CD14-positive monocyte (primary cell): ENCODE data around the gene RHBG. TPM values are rescaled to one million over a fixed set of nuclear protein-coding genes. Genes with fewer than 3 reads are reported as not detected.

Experiments used
- DNase-seq, 3 donors: peaks; one replicate each; pipeline ENCODE4 v3.0.0-alpha.2; 2011 to 2022
- H2AFZ ChIP-seq: 2 replicates; pipeline ENCODE4 v1.6.0; 2012; ENCODE audit warnings: mild to moderate bottlenecking, low read depth, low read length, inconsistent platforms; ENCODE audit not compliant: insufficient read depth, poor library complexity, severe bottlenecking
- H3K27ac ChIP-seq, 2 donors: 1 replicate in 1 of 2; 2 replicates in 1 of 2; pipeline ENCODE4 v1.5.1; 2012 to 2013; ENCODE audit warnings: low read length in 2 of 2, control low read depth in 1 of 2, inconsistent platforms in 1 of 2, low read depth in 1 of 2, mild to moderate bottlenecking in 1 of 2
- H3K27me3 ChIP-seq, 2 donors: one replicate each; pipeline versions ENCODE4 v1.6.0 to v1.6.1; 2011 to 2013; ENCODE audit warnings: low read length in 2 of 2; ENCODE audit not compliant: control insufficient read depth in 2 of 2, insufficient read depth in 2 of 2
- H3K36me3 ChIP-seq, 2 donors: replicated peaks in 1 of 2; 1 replicate in 1 of 2; 2 replicates in 1 of 2; pipeline versions ENCODE4 v1.5.1 to v1.6.1; 2012 to 2013; ENCODE audit warnings: low read length in 2 of 2, control low read depth in 1 of 2, inconsistent platforms in 1 of 2, mild to moderate bottlenecking in 1 of 2; ENCODE audit not compliant: insufficient read depth in 2 of 2, control insufficient read depth in 1 of 2
- H3K4me1 ChIP-seq, 2 donors: 1 replicate in 1 of 2; 2 replicates in 1 of 2; pipeline versions ENCODE4 v1.5.1 to v1.6.1; 2012 to 2013; ENCODE audit warnings: low read length in 2 of 2, control low read depth in 1 of 2, inconsistent platforms in 1 of 2, mild to moderate bottlenecking in 1 of 2, moderate library complexity in 1 of 2; ENCODE audit not compliant: insufficient read depth in 2 of 2, control insufficient read depth in 1 of 2
- H3K4me2 ChIP-seq: replicated peaks from 2 replicates; pipeline ENCODE3; 2012; ENCODE audit warnings: low read length, moderate library complexity, mild to moderate bottlenecking; ENCODE audit not compliant: poor library complexity, severe bottlenecking; ENCODE audit errors: extremely low read depth
- H3K4me3 ChIP-seq, 3 experiments: fragments of 200-600 bp in 1 of 3; sonication (generic) in 1 of 3; replicated peaks in 1 of 3; 1 replicate in 2 of 3; 2 replicates in 1 of 3; pipeline ENCODE4 v1.5.1; 2011 to 2013; ENCODE audit warnings: low read length in 3 of 3, mild to moderate bottlenecking in 3 of 3, control low read depth in 2 of 3, low read depth in 2 of 3, inconsistent platforms in 1 of 3, moderate library complexity in 1 of 3
- H3K79me2 ChIP-seq: 2 replicates; pipeline ENCODE4 v1.6.0; 2012; ENCODE audit warnings: mild to moderate bottlenecking, control low read depth, inconsistent platforms, low read length, moderate library complexity; ENCODE audit not compliant: insufficient read depth
- H3K9ac ChIP-seq: 2 replicates; pipeline ENCODE4 v1.6.0; 2017; ENCODE audit warnings: low read length, mild to moderate bottlenecking; ENCODE audit not compliant: insufficient read depth, poor library complexity, severe bottlenecking
- H3K9me3 ChIP-seq, 2 donors: replicated peaks in 1 of 2; 1 replicate in 1 of 2; 2 replicates in 1 of 2; pipeline versions ENCODE4 v1.5.1 to v1.6.1; 2012 to 2013; ENCODE audit warnings: low read length in 2 of 2, control low read depth in 1 of 2; ENCODE audit not compliant: control insufficient read depth in 1 of 2, insufficient read depth in 1 of 2
- H4K20me1 ChIP-seq: 2 replicates; pipeline ENCODE4 v1.6.0; 2012; ENCODE audit warnings: mild to moderate bottlenecking, low read length, control low read depth, moderate library complexity; ENCODE audit not compliant: insufficient read depth
- H3K27ac Mint-ChIP-seq, 7 donors: one replicate each; pipeline ENCODE4 v1.8.0; 2020; ENCODE audit warnings: mild to moderate bottlenecking in 7 of 7, mixed read lengths in 7 of 7, moderate library complexity in 6 of 7, inconsistent platforms in 2 of 7
- H3K27me3 Mint-ChIP-seq, 3 donors: one replicate each; pipeline ENCODE4 v1.8.0; 2021 to 2022; ENCODE audit warnings: low read depth in 3 of 3, mild to moderate bottlenecking in 3 of 3, mixed read lengths in 3 of 3, moderate library complexity in 3 of 3, inconsistent platforms in 1 of 3
- H3K36me3 Mint-ChIP-seq, 2 donors: one replicate each; pipeline ENCODE4 v1.8.0; 2020; ENCODE audit warnings: mixed read lengths in 2 of 2, inconsistent platforms in 1 of 2, mild to moderate bottlenecking in 1 of 2
- H3K4me1 Mint-ChIP-seq: one replicate; pipeline ENCODE4 v1.8.0; 2020; ENCODE audit warnings: mild to moderate bottlenecking, mixed read lengths
- H3K4me3 Mint-ChIP-seq, 2 donors: one replicate each; pipeline ENCODE4 v1.8.0; 2020; ENCODE audit warnings: mild to moderate bottlenecking in 2 of 2, mixed read lengths in 2 of 2, moderate library complexity in 1 of 2
- H3K9me3 Mint-ChIP-seq, 7 donors: one replicate each; pipeline ENCODE4 v1.8.0; 2020 to 2022; ENCODE audit warnings: mixed read lengths in 7 of 7, mild to moderate bottlenecking in 6 of 7, moderate library complexity in 6 of 7, inconsistent platforms in 2 of 7
- CTCF ChIP-seq: fragments of 200-600 bp; IDR thresholded peaks from one replicate; pipeline ENCODE4 v1.8.0; 2022; ENCODE audit warnings: antibody characterized with exemption, mild to moderate bottlenecking
- WGBS: methylation state at CpG from one replicate; pipeline ENCODE4 v1.1.5; 2013; ENCODE audit warnings: missing lambda C conversion rate; ENCODE audit not compliant: insufficient coverage; 5-methylcytosine and 5-hydroxymethylcytosine counted together
- intact Hi-C, 2 donors: fragments of 100-400 bp; cut with micrococcal nuclease; formaldehyde crosslinking; loops; one replicate each; pipeline versions ENCODE4 v1.15.0 to v1.15.1; 2023
- polyA plus RNA-seq, 3 donors: library from polyadenylated mRNA; depleted of rRNA in 1 of 3; unstranded in 2 of 3; stranded (reverse) in 1 of 3; fragments of 300-500 nt in 2 of 3; fragments of >200 nt in 1 of 3; fragmentation: Illumina TruSeq in 2 of 3; gene quantifications; 1 replicate in 2 of 3; 2 replicates in 1 of 3; pipeline ENCODE4 v1.2.3, GENCODE V29; 2012 to 2021

Gene RHBG
- polyA plus RNA-seq, 3 donors = 0.08 TPM; not detected in 2

GRCh38 chr1:156376146-156376545, 7.1 kb downstream of the RHBG start:
- Histone ChIP-seq H3K9me3 (no peaks in the 10 kb centered on the region), H3K27ac (peak overlapping the region in 1 of 2 donors; percentile 48), H3K36me3 (no peaks in the 10 kb centered on the region), H3K27me3 (no peaks in the 10 kb centered on the region), H3K4me1 (peaks cover 39 to 43% of the 10 kb centered on the region in 2 donors), H3K4me2 (peak overlapping the region; percentile 35), H3K9ac (no peak overlapping the region), H4K20me1 (no peaks in the 10 kb centered on the region), H3K79me2 (no peaks in the 10 kb centered on the region), H3K4me3 (peak overlapping the region in 1 of 3 experiments; percentile 28), H2AFZ (no peak overlapping the region)
- Mint-ChIP-seq H3K4me3 (peak overlapping the region in 1 of 2 donors; percentile 55), H3K27ac (peak overlapping the region; percentile 33 to 87 (median 83)), H3K9me3 (no peaks in the 10 kb centered on the region), H3K36me3 (peaks cover 0 to 3% of the 10 kb centered on the region in 2 donors), H3K27me3 (peaks cover 0 to 8% (median 3%) of the 10 kb centered on the region in 3 donors), H3K4me1 (peaks cover 38% of the 10 kb centered on the region)
- intact Hi-C loops = no loop called here
- TF ChIP-seq CTCF = peak; percentile 17
- DNase-seq = peak; percentile 79 to 83 (median 80)
- WGBS = 14% methylated on average over 1 of the region's 2 CpGs

- TF ChIP-seq CTCF = no peak
- Mint-ChIP-seq H3K27ac (peak overlapping the region in 5 of 7 donors; percentile 36 to 87 (median 68)), H3K36me3 (peaks cover 0 to 3% of the 10 kb centered on the region in 2 donors), H3K27me3 (peaks cover 0 to 8% (median 7%) of the 10 kb centered on the region in 3 donors), H3K9me3 (no peaks in the 10 kb centered on the region), H3K4me1 (peaks cover 27% of the 10 kb centered on the region), H3K4me3 (peak overlapping the region in 1 of 2 donors; percentile 67)
- no peaks in the 10 kb centered on the region for H3K27me3 ChIP-seq
- H4K20me1 ChIP-seq = no peaks in the 10 kb centered on the region
- no peak overlapping the region for H3K4me2 ChIP-seq
- no peak overlapping the region for H2AFZ ChIP-seq
- H3K79me2 ChIP-seq = no peaks in the 10 kb centered on the region
- peak overlapping the region in 1 of 2 donors; percentile 5 for H3K27ac ChIP-seq
- H3K4me1 ChIP-seq = peaks cover 29 to 33% of the 10 kb centered on the region in 2 donors
- intact Hi-C loops = no loop called here
- H3K9ac ChIP-seq = no peak overlapping the region
- no peaks in the 10 kb centered on the region for H3K36me3 ChIP-seq
- no peaks in the 10 kb centered on the region for H3K9me3 ChIP-seq
- DNase-seq = peak in 2 of 3 donors; percentile 44 to 62
- WGBS = 55% methylated on average over 20 of the region's 20 CpGs
- no peak overlapping the region for H3K4me3 ChIP-seq
Observed at GRCh38 chr1:156376958-156377919, 8.2 kb downstream of the RHBG start.
